NCI-H446 treated with DMSO at 0.1 percent for 48 hours (cell line): ENCODE results near the gene GYS1.
"Not testable (repeated sequence)": the region's sequence is repeated elsewhere in the genome, so short reads cannot be mapped to it uniquely, and the experiment has no call there.

Experiments used
- DNase-seq: peaks from one replicate; lab custom pipeline; 2025; lab: John Stamatoyannopoulos, UW

Gene GYS1

GRCh38 chr19:48938256-48938655, 54.9 kb downstream of the GYS1 start:
- no peak for DNase-seq

GRCh38 chr19:48935864-48936263, 57.2 kb downstream of the GYS1 start:
- DNase-seq, result no peak

GRCh38 chr19:48934837-48935236, 58.3 kb downstream of the GYS1 start:
- no peak for DNase-seq

- no peak for DNase-seq
These were observed 59.7 kb downstream of the GYS1 start, which contains the start of gene DHDH for GRCh38 chr19:48933382-48933932. Gene DHDH (plus strand): TSS chr19:48933699. CDS start chr19:48933722, 23 bp downstream.

- DNase-seq, result no peak
These were observed 64.7 kb downstream of the GYS1 start for GRCh38 chr19:48928164-48929025.

GRCh38 chr19:48927692-48928091, 65.4 kb downstream of the GYS1 start:
- not testable (repeated sequence) for DNase-seq

- no peak for DNase-seq
These were observed 66.2 kb downstream of the GYS1 start for GRCh38 chr19:48926909-48927308.

- not testable (repeated sequence) for DNase-seq
These were observed 67.2 kb downstream of the GYS1 start for GRCh38 chr19:48925890-48926289.

GRCh38 chr19:48925240-48925843, 67.8 kb downstream of the GYS1 start:
- no peak for DNase-seq

GRCh38 chr19:48922548-48923490, 70.3 kb downstream of the GYS1 start:
- no peak for DNase-seq

- no peak for DNase-seq
These were observed 71.2 kb downstream of the GYS1 start for GRCh38 chr19:48921721-48922500.

GRCh38 chr19:48920949-48921348, 72.2 kb downstream of the GYS1 start:
- no peak for DNase-seq

GRCh38 chr19:48919271-48919670, 73.8 kb downstream of the GYS1 start:
- not testable (repeated sequence) for DNase-seq

GRCh38 chr19:48918801-48919247, 74.3 kb downstream of the GYS1 start:
- no peak for DNase-seq
